GM18909 (cell line): ENCODE results near the gene ANAPC2.
"Not testable (repeated sequence)": the region's sequence is repeated elsewhere in the genome, so short reads cannot be mapped to it uniquely, and the experiment has no call there.

Experiments
- ATAC-seq: cut with Tn5 transposase; IDR thresholded peaks from one replicate; pipeline ENCODE4 v1.9.1; 2021; ENCODE audit warnings: mild to moderate bottlenecking; ENCODE audit not compliant: unreplicated experiment, poor library complexity

The ANAPC2 gene

GRCh38 chr9:137148661-137149060, 39.7 kb downstream of the ANAPC2 start:
- ATAC-seq = no peak

GRCh38 chr9:137148242-137148641, 40.1 kb downstream of the ANAPC2 start:
- no peak for ATAC-seq

- no peak for ATAC-seq
Observed at GRCh38 chr9:137147793-137148160, 40.6 kb downstream of the ANAPC2 start.

GRCh38 chr9:137147091-137147792, 41.1 kb downstream of the ANAPC2 start:
- ATAC-seq = no peak

GRCh38 chr9:137146527-137146918, 41.8 kb downstream of the ANAPC2 start:
- ATAC-seq = no peak

- no peak for ATAC-seq
Observed at GRCh38 chr9:137145731-137146526, 42.4 kb downstream of the ANAPC2 start.

GRCh38 chr9:137143459-137143858, 44.9 kb downstream of the ANAPC2 start:
- ATAC-seq = no peak

GRCh38 chr9:137141976-137142936, 46.1 kb downstream of the ANAPC2 start:
- ATAC-seq = no peak

GRCh38 chr9:137141050-137141810, 47.1 kb downstream of the ANAPC2 start:
- no peak for ATAC-seq

GRCh38 chr9:137140151-137141012, 48.0 kb downstream of the ANAPC2 start:
- ATAC-seq = no peak

- ATAC-seq = no peak
Observed at GRCh38 chr9:137139468-137140150, 48.8 kb downstream of the ANAPC2 start.

- no peak for ATAC-seq
Observed at GRCh38 chr9:137138722-137139467, 49.5 kb downstream of the ANAPC2 start, which contains the start of gene GRIN1. Gene GRIN1, plus strand, starts transcription at chr9:137139154. Its CDS starts 333 bp downstream, at chr9:137139487.

- ATAC-seq = no peak
Observed at GRCh38 chr9:137138058-137138721, 50.2 kb downstream of the ANAPC2 start.

GRCh38 chr9:137136881-137137607, 51.3 kb downstream of the ANAPC2 start:
- no peak for ATAC-seq

- ATAC-seq = no peak
Observed at GRCh38 chr9:137136261-137136880, 52.0 kb downstream of the ANAPC2 start.

GRCh38 chr9:137135154-137135553, 53.2 kb downstream of the ANAPC2 start:
- not testable (repeated sequence) for ATAC-seq
